ENCODE measurements around the gene PIH1D1.

PIH1D1 gene

GRCh38 chr19:49398931-49399330 lies 52.7 kb downstream of the PIH1D1 start:
- FAIRE-seq: no peak
- TF ChIP-seq POLR2AphosphoS5 (IDR thresholded peaks at IDR 0.05; ENCODE audit: low read depth, low read length) (no peak), PAX5 (IDR thresholded peaks at IDR 0.05; ENCODE audit: insufficient read depth, low read length, severe bottlenecking) (no peak), POLR2A (IDR thresholded peaks at IDR 0.05; ENCODE audit: low read depth, low read length) (no peak), POU2F2 (IDR thresholded peaks at IDR 0.05; ENCODE audit: low read depth, low read length) (no peak), SPI1 (IDR thresholded peaks at IDR 0.05; ENCODE audit: low read depth, low read length) (no peak), TAF1 (IDR thresholded peaks at IDR 0.05; ENCODE audit: low read depth, low read length) (no peak)
- no peak for DNase-seq (ENCODE audit: insufficient read length, low spot score)

GRCh38 chr19:49398001-49398615 lies 53.5 kb downstream of the PIH1D1 start:
- TF ChIP-seq TAF1 (IDR thresholded peaks at IDR 0.05; ENCODE audit: low read depth, low read length): no peak
- no peak for TF ChIP-seq SPI1 (IDR thresholded peaks at IDR 0.05; ENCODE audit: low read depth, low read length)
- DNase-seq (ENCODE audit: insufficient read length, low spot score) (no peak), FAIRE-seq (no peak)

- DNase-seq (ENCODE audit: insufficient read length, low spot score) (no peak), FAIRE-seq (no peak)
- no peak for TF ChIP-seq POLR2AphosphoS5 (IDR thresholded peaks at IDR 0.05; ENCODE audit: low read depth, low read length)
- no peak for TF ChIP-seq SPI1 (IDR thresholded peaks at IDR 0.05; ENCODE audit: low read depth, low read length)
- TF ChIP-seq POU2F2 (IDR thresholded peaks at IDR 0.05; ENCODE audit: low read depth, low read length): no peak
- no peak for TF ChIP-seq POLR2A (IDR thresholded peaks at IDR 0.05; ENCODE audit: low read depth, low read length)
- no peak for TF ChIP-seq TAF1 (IDR thresholded peaks at IDR 0.05; ENCODE audit: low read depth, low read length)
- no peak for TF ChIP-seq PAX5 (IDR thresholded peaks at IDR 0.05; ENCODE audit: insufficient read depth, low read length, severe bottlenecking)
These were observed 54.7 kb downstream of the PIH1D1 start for GRCh38 chr19:49396738-49397505.
